ENCODE measurements around the gene U2SURP.
"Not testable (repeated sequence)": the region's sequence is repeated elsewhere in the genome, so short reads cannot be mapped to it uniquely, and the experiment has no call there.

The U2SURP gene

DNA sequence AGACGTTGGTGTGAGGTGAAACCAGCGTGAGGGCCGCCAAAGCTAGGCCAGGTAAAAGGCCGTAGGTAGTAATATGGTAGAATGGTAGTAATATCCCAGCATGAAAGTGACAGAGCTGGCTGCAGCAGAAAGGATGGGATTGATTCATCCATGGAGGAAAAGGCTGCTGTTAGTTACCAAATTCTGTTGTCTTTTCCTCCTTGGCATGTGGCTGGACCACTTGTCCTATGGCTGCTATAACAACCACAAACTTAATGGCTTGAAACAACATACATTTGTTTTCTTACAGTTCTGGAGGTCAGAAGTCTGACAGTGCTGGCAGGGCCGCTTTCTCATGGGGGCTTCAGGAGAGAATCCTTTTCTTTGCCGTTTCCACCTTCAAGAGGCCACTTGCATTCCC is 70.4 kb downstream of the U2SURP start:
- DNase-seq (ENCODE audit: low read depth), result no peak

DNA sequence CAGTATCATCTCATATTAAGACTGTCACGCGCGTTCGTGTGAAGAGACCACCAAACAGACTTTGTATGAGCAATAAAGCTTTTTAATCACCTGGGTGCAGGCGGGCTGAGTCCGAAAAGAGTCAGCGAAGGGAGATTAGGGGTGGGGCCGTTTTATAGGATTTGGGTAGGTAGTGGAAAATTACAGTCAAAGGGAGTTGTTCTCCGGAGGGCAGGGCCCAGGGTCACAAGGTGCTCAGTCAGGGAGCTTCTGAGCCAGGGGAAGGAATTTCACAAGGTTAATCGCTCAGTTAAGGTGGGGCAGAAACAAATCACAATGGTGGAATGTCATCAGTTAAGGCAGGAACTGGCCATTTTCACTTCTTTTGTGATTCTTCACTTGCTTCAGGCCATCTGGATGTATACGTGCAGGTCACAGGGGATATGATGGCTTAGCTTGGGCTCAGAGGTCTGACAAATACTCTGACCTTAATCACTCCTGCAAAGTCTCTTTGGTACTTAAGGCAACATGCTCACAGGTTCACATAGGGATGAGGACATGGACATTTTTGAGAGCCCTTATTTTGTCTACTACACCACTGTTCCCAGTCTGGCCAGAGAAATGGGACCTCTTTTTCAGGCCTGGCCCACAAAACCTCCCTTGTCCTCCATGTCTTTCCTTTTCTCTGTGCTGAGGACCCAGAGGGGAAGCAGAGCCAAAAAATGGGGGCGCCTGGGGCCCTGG is 71.1 kb downstream of the U2SURP start:
- DNase-seq (ENCODE audit: low read depth), result not testable (repeated sequence)

DNA sequence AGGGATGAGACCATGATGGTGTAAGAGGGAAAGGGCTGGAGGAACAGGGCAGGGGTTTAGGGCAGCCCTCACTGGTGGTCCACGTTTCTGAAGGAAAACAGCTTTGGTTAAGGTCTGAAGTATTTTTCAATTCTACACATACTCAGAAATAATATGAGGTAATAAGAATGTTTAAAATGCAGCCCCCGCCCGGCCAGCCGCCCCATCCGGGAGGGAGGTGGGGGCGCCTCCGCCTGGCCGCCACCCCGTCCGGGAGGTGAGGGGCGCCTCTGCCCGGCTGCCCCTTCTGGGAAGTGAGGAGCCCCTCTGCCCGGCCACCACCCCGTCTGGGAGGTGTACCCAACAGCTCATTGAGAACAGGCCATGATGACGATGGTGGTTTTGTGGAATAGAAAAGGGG is 72.2 kb downstream of the U2SURP start:
- not testable (repeated sequence) for DNase-seq (ENCODE audit: low read depth)

DNA sequence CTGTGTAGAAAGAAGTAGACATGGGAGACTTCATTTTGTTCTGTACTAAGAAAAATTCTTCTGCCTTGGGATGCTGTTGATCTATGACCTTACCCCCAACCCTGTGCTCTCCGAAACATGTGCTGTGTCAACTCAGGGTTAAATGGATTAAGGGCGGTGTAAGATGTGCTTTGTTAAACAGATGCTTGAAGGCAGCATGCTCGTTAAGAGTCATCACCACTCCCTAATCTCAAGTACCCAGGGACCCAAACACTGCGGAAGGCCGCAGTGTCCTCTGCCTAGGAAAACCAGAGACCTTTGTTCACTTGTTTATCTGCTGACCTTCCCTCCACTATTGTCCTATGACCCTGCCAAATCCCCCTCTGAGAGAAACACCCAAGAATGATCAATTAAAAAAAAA is 72.6 kb downstream of the U2SURP start:
- DNase-seq (ENCODE audit: low read depth), result not testable (repeated sequence)

DNA sequence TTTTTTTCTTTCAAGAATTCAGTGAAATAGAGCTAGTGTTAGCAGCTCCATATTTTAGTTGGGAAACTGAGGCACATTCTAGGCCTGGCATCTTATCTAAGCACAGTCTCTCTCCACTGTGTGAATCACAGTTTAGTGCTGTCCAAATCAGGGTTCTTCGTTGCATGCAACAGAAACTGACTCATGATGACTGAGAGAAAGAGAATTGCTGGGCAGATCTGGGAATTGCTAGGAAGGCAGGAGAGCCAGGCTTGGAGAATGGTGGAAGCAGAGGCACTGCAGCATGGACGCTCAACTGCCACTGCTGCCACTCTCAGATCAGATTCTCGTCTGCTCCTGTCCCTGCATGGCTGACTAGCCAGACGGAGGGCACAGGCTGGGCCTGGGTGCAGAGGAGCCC is 77.5 kb downstream of the U2SURP start:
- DNase-seq (ENCODE audit: low read depth), result no peak

DNA sequence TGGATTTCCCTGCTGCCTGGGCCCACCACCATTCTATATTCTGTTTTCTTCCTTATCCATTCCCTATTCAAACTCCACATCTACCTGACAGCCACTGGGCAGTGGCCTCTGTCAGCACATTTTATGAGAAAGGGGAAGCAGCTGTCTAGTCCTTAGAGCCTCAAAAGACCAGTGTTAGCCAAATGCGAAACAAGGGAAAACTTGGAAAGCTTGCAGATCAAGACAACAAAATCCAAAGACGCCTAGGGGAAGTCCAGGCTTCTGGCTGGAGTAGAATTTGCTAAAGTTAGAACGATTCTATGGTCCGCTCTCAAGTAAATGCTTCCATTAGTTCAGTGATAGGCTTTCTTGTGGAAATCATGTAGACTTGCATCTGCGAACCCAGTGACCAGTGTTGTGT is 78.8 kb downstream of the U2SURP start:
- no peak for DNase-seq (ENCODE audit: low read depth)

DNA sequence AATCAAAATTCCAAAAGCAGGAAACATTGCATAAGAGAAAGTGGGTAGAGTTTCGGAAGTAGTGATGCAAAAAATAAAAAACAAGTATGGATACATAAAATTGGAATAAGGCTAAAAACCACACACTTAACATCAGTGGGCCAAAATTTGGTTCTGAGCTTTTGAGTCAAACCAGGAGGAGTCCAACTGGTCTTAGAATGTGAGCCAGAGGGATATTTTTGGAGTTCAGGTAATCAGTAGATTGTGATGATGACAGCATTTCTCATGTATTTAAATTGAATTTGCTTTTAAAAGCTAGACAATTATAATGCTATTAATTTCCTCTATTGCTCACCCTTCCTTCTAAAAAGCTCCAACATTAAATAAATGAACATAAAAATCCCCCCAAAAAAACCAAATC is 80.0 kb downstream of the U2SURP start:
- no peak for DNase-seq (ENCODE audit: low read depth)

DNA sequence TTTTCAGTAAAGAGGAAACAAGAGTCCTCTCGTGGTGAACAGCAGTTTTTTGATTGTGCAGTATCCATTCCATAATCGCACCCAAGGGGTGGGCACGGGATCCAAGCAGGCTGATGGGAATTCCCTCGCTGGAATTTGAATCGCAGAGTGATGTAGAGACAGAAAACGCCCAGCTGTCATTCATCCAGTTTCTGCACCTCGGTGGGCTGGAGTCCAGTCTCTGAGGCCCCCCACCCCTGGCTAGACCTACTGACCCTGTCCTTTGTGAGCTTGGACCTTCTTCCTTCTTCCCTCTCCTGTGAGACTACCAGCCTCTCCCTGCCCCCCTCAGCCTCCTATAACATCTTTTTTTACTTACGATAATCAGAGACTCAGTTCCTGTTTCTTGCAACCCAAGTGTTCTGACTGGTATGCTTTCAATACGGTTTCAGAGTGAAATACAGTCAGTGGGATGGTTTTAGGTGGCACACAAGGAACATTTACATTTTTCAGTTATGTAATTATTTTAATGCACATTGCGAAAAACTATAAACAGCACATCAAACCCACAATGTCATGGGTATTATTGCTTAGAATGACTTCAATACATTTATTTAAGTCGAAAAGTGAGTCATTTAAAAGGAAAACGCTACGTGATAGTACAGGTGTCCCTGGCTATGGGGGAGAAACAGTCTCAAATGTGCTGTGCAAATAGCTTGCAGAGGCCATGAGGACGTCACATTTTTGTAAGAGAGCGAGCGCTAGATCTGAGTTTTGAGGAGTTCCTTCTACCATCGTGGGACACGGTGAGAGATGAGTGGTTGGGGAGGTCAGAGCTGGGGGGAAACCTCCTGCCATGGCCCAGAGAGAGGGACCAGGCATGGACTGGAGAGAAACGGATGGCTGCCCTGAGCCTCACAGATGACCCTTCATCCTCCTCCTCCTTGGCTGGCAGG is 80.7 kb downstream of the U2SURP start:
- DNase-seq (ENCODE audit: low read depth), result no peak

DNA sequence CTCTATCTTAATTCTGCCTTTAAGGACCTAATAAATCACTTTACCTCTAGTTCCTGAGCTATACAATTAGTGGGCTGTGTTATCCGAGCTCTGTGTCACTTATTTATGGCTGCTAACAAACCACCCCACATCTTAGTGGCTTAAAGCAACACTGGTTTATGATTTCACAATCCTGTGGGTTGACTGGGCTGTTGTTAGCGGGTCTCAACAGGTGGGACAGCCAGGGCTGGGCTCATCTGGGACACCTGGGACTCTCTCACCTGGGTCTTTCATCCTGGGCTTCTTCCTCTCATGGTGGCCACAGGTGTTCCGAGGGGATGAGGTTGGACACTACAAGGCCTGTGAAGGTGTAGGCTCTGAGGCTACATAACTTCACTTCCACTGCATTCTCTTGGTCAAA is 82.4 kb downstream of the U2SURP start:
- no peak for DNase-seq (ENCODE audit: low read depth)

DNA sequence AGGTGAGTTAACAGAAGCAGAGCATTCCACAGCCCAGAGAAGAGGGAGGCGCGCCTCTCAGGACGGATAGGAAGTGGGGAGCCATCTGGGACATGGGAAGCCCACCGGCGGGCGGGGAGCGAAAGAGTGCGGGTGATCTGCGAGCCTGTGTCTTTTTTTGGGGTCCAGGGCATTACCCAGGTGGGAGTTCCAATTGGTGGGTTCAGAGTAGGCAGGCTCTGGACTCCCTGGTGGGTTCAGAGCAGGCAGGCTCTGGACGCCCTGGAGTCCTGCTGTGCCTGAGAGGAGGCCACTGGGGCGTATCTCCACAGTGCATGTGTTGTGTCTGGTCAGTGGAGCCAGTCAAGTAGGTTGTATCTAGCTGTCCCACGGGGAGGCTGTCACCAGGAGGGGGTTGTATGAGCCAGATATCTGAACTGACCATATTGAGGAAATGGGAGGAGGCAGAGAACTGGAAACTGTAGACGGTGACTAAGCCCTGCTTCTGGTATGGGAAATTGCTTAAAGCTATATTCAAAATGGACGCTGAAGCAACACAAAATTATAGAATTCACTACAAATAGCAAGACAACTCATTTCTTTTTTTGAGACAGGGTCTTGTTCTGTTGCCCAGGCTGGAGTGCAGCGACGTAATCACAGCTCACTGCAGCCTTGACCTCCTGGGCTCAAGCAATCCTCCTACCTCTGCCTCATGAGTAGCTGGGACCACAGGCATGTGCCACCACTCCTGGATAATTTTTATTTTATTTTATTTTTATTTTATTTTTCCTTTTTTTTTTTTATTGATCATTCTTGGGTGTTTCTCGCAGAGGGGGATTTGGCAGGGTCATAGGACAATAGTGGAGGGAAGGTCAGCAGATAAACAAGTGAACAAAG is 83.7 kb downstream of the U2SURP start:
- no peak for DNase-seq (ENCODE audit: low read depth)

DNA sequence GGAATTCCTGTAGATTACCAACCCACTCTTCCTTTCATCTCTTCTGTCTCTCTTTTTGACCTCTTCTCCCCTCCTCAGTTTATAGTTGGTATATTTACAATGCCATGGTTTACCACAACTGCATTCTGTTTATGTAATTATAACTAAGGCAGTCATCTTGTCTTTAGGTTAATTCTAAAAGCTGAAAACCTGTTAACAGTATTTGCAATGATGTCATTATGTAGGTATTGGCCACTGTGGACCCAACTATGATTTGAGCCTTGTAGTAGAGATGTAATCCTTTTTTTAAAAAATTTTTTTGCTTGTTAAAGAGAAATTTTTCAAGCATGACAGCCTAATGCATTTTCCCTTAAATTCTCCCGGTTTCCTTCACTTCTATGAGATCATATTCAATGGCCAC is 87.5 kb downstream of the U2SURP start:
- no peak for DNase-seq (ENCODE audit: low read depth)

DNA sequence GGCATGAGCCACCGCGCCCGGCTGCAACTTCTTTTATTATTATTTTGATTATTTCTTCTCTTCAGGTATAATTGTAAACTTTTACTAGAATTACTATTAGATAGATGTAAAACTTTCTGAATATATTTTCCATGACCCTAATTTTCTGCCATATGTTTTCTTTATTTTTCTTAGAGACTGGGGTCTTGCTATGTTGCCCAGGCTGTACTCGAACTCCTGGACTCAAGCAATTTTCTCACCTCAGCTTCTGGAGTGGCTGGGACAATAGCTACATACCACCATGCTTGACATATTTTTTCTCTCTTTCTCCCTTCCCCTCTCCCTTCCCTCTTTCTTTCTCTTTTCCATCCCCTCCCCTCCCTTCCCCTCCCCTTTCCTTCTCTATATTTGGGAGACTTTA is 88.6 kb downstream of the U2SURP start:
- DNase-seq (ENCODE audit: low read depth), result no peak

DNA sequence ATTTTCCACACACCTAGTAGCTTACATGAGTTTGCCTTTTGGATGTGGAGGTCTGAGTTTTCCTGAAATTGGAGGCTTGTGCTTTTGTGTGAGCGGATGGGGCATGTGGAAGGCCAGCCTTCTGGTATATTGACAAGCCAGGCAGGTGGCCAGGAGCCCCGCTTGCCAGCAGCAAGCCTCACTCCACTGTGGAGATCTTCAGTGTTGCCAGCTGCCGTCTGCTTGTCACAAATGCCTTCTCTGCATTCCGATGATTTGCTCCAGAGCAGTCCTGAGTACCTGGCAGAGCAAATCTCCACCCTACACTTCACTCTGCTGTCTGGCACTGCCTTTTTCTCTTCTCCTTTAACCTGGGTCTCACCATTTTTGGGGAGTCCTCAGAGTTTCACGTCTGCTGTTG is 89.1 kb downstream of the U2SURP start:
- DNase-seq (ENCODE audit: low read depth), result no peak

DNA sequence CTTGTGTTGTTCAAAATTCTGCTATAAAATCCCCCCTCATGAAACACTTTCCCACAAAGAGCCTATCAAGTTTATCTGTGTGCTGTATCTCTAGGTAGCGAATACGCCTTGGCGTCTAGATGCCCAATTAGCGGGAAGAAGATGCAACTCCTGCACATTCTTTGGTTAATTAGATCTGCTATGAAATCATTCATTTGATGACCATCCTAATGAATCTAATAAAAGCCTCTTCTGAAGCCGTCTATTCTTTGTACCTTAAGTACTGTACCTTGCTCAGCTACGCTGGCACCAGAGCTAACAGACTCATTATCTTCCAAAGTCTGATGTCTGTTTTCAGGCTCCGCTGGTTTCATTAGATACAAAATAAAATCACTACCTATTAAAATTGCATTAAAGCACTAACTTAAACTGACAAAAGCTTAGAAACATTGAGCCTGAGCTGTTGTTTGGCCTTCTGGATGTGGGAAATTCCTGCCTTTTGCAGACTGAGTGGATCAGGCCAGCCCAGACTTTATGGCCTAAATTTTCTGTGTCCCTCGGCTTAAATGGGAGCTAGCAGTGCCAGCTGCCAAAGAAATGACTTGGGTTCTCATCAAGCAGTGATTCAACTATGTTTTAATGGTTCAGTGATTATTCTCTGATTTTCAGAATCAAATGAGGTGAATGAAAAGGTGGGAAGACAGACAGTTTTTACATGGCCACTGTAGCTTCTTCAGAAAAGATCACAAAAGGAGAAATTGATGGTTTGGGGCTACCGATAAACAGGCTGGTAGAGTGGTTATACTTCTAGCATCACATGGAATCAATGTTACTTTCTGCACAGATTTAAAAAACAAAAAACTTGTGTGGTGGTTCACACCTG is 89.8 kb downstream of the U2SURP start:
- no peak for DNase-seq (ENCODE audit: low read depth)

DNA sequence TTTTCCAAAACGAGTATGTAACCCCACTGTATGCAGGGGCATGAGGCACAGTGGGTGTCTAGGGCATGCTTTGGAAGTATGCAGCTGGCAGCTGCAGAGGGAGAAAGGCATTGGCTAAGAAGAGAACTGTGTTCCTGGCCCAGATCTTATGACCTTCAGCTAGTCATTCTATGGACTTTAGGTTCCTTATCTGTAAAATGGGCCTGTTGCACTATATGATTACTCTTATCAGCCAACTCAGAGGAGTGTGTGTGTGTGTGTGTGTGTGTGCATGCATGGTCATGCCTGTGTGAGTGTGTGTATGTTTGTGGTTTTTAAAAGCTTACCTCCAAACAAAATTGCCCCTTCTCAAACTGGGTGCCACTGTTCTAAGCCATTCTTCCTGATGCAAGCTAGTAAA is 90.8 kb downstream of the U2SURP start:
- DNase-seq (ENCODE audit: low read depth), result no peak

DNA sequence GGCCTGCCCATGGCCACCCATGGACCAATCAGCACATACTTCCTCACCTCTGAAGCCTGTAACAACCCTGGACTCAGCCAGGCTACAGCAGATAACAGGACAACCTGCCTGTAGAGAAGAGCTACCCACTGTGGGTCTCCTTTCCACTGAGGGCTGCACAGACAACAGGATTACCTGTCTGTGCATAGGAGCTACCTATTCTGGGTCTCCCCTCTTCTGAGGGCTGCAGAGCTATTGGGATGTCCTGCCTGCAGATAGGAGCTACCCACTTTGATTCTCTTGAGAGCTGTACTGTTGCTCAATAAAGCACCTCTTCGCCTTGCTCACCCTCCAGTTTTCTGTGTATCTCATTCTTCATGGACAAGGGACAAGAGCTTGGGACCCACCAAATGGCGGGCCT is 94.4 kb downstream of the U2SURP start:
- DNase-seq (ENCODE audit: low read depth), result no peak

DNA sequence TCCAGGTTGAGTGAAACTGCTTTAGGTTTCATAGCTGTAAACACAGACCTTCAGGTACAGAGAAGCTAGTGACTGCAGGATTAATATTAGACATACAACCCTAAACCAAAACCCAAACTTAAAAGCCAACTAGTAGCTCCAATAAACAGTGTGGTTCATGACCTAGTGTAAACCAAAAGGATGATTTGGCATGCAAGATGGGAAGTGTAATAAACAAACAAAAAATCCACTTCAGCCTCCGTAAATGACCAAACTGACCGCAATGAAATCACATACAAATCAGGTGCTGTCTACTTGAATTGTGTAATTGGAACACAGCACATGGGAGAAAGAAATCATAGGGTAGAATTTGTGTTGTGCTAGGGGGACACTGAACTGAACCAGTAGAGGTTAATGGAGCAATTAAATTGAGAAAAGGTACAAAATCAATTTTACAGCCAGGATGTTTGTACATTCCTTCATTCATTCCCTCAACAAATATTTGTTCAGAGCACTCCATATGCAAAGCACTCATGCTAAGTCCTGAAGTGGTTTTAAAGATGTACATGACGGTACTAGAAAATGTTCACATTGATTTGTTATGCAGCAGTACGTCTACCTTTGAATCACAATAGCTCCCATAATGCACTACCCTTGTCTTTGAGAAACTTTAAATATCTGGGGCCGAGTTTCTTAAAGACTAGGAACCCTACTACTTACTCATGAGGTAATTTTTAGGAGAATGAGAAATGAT is 96.8 kb downstream of the U2SURP start:
- DNase-seq (ENCODE audit: low read depth), result no peak

DNA sequence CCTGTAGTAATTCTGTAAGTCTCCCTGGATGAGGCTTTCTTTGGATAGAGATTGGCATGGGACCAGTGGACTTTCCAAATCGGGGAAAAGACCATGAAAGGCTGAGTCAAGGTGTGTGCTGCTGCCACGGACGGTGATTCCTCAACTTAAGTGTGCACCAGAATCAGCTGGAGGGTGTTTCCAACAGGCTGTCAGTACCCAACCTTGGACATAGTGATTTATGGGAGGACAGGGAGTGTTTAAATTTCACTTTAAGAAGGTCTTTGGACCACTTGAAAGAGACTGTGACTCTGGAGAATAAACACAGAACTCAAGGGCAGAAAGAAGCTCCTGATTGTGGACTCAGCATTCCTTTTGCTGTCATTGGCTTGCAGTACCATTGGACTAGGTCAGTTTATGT is 97.8 kb downstream of the U2SURP start:
- DNase-seq (ENCODE audit: low read depth), result no peak

DNA sequence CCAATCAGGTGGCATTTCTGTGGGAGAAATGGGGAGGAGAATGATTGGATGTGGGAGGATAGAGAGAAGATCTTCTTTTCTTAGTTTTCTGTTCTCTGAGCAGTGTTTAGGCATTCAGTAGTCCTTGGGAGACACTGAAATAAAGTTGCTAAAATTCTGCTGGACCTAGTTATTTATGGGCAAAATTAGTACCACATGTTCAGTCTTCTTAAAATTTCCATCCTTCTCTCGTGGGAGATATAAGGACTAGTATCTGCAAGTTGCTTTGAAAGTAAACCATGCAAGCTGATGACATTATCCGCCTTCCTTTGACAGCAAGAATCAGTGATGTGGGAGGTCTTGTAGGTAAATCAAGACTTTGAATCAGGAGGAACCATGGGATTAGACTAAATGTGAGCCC is 98.3 kb downstream of the U2SURP start:
- no peak for DNase-seq (ENCODE audit: low read depth)

DNA sequence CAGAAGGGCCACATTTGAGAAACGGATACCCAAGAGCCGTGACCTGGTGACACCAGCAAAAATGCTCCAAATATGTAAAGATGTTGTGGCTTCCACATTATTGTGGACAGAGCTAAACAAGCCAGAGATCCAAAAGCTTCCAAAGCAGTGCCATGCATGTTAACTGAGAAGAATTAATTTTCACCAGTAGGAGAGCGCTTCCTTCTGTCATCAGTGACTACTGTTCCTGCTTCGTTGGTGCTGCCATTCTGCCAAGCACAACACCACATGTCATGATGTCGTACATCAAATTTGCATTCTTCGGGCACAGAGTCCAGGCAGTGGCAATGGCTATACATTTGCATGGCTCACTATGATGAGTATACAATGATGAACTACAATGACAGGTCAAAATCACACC is 99.1 kb downstream of the U2SURP start:
- DNase-seq (ENCODE audit: low read depth), result no peak

Measured in activated T-cell treated with anti-CD3 and anti-CD28 coated beads for 24 hours (primary cell).